Raji (cell line): ENCODE data around the gene MKS1.

Experiments
- POLR2A ChIP-seq: IDR thresholded peaks from 2 replicates; pipeline ENCODE4 v1.6.1; 2011; ENCODE audit warnings: low read depth, low read length, control low read depth; ENCODE audit not compliant: insufficient read depth

The MKS1 gene

GRCh38 chr17:58192612-58193011 lies 26.4 kb downstream of the MKS1 start, which contains the start of gene EPX:
EPX (plus strand) TSS chr17:58192726; CDS start chr17:58192847, 121 bp downstream.
- TF ChIP-seq POLR2A: no peak

GRCh38 chr17:58191241-58191896 lies 27.7 kb downstream of the MKS1 start:
- TF ChIP-seq POLR2A: no peak

- no peak for TF ChIP-seq POLR2A
Measured at GRCh38 chr17:58189436-58190146, 29.5 kb downstream of the MKS1 start.

GRCh38 chr17:58187675-58188074 lies 31.4 kb downstream of the MKS1 start:
- no peak for TF ChIP-seq POLR2A

- TF ChIP-seq POLR2A: no peak
Measured at GRCh38 chr17:58187063-58187462, 32.0 kb downstream of the MKS1 start.

- TF ChIP-seq POLR2A: no peak
Measured at GRCh38 chr17:58186591-58186990, 32.5 kb downstream of the MKS1 start.

- no peak for TF ChIP-seq POLR2A
Measured at GRCh38 chr17:58184986-58185761, 33.9 kb downstream of the MKS1 start.

- TF ChIP-seq POLR2A: no peak
Measured at GRCh38 chr17:58184308-58184985, 34.6 kb downstream of the MKS1 start.

- TF ChIP-seq POLR2A: no peak
Measured at GRCh38 chr17:58183514-58183913, 35.5 kb downstream of the MKS1 start.

GRCh38 chr17:58181796-58182195 lies 37.3 kb downstream of the MKS1 start:
- no peak for TF ChIP-seq POLR2A

- no peak for TF ChIP-seq POLR2A
Measured at GRCh38 chr17:58176200-58176599, 42.9 kb downstream of the MKS1 start.

GRCh38 chr17:58174871-58175270 lies 44.2 kb downstream of the MKS1 start:
- TF ChIP-seq POLR2A: no peak

- no peak for TF ChIP-seq POLR2A
Measured at GRCh38 chr17:58172369-58173071, 46.5 kb downstream of the MKS1 start.

- TF ChIP-seq POLR2A: no peak
Measured at GRCh38 chr17:58170622-58171021, 48.4 kb downstream of the MKS1 start.

GRCh38 chr17:58166682-58167081 lies 52.4 kb downstream of the MKS1 start, which contains the start of gene OR4D2:
OR4D2 (plus strand) TSS chr17:58166982; CDS start chr17:58169656, 2,674 bp downstream.
- no peak for TF ChIP-seq POLR2A
